Hepatic stellate cell (primary cell): Measurements from ENCODE around the gene SPNS3.

Experiments
- DNase-seq: peaks from one replicate; pipeline ENCODE4 v3.0.0; 2011; ENCODE audit warnings: low spot score

Gene SPNS3

GRCh38 chr17:4530799-4531730 is 97.3 kb downstream of the SPNS3 start:
- DNase-seq = no peak

- DNase-seq = no peak
These were observed 98.4 kb downstream of the SPNS3 start for GRCh38 chr17:4531988-4532736.

- no peak for DNase-seq
These were observed 99.3 kb downstream of the SPNS3 start for GRCh38 chr17:4532860-4533522.

GRCh38 chr17:4533523-4534504 is 100.1 kb downstream of the SPNS3 start:
- DNase-seq = no peak

GRCh38 chr17:4534515-4534914 is 100.8 kb downstream of the SPNS3 start:
- DNase-seq = no peak

GRCh38 chr17:4534928-4535666 is 101.4 kb downstream of the SPNS3 start:
- no peak for DNase-seq

- no peak for DNase-seq
These were observed 102.0 kb downstream of the SPNS3 start for GRCh38 chr17:4535667-4536258.

- DNase-seq = no peak
These were observed 102.6 kb downstream of the SPNS3 start for GRCh38 chr17:4536259-4536741.

GRCh38 chr17:4536742-4537411 is 103.1 kb downstream of the SPNS3 start:
- no peak for DNase-seq
